Prostate gland (tissue), 2 donors: Measurements from ENCODE around the gene MXRA8.

Experiments
- POLR2A ChIP-seq: fragments of 450-650 bp; IDR thresholded peaks from one replicate; pipeline ENCODE4 v1.6.1; 2016; ENCODE audit warnings: antibody characterized with exemption, mild to moderate bottlenecking
- POLR2AphosphoS5 ChIP-seq: sonication (generic); formaldehyde crosslinking; IDR thresholded peaks from one replicate; pipeline ENCODE4 v1.6.1; 2017; ENCODE audit warnings: antibody characterized with exemption
- TF ChIP-seq, protein P1 (sequence below), 4 experiments: fragments of 200-600 bp in 2 of 4; fragments of 450-650 bp in 2 of 4; sonication (generic) in 2 of 4; IDR thresholded peaks; 1 replicate in 3 of 4; 2 replicates in 1 of 4; pipeline ENCODE4 v1.5.1; 2016 to 2019; ENCODE audit warnings: antibody characterized with exemption in 4 of 4, mild to moderate bottlenecking in 2 of 4, moderate library complexity in 2 of 4

- TF ChIP-seq POLR2A (no peak), POLR2AphosphoS5 (no peak)
- TF ChIP-seq, protein P1, sequence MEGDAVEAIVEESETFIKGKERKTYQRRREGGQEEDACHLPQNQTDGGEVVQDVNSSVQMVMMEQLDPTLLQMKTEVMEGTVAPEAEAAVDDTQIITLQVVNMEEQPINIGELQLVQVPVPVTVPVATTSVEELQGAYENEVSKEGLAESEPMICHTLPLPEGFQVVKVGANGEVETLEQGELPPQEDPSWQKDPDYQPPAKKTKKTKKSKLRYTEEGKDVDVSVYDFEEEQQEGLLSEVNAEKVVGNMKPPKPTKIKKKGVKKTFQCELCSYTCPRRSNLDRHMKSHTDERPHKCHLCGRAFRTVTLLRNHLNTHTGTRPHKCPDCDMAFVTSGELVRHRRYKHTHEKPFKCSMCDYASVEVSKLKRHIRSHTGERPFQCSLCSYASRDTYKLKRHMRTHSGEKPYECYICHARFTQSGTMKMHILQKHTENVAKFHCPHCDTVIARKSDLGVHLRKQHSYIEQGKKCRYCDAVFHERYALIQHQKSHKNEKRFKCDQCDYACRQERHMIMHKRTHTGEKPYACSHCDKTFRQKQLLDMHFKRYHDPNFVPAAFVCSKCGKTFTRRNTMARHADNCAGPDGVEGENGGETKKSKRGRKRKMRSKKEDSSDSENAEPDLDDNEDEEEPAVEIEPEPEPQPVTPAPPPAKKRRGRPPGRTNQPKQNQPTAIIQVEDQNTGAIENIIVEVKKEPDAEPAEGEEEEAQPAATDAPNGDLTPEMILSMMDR (IDR thresholded peaks at IDR 0.05): no peak
Measured at GRCh38 chr1:1327291-1327690, 31.1 kb downstream of the MXRA8 start.
